ENCODE data around the gene ZYG11B.

GRCh38 chr1:52706941-52707926 lies 19.0 kb upstream of the ZYG11B start:
- TF ChIP-seq POLR2AphosphoS5 (IDR thresholded peaks at IDR 0.05; ENCODE audit: low read depth, low read length) = no peak
- TF ChIP-seq REST (IDR thresholded peaks at IDR 0.05; ENCODE audit: insufficient read depth in 1 of 2, low read depth in 2 of 2, low read length in 2 of 2) = no peak
- TF ChIP-seq TAF1 (IDR thresholded peaks at IDR 0.05; ENCODE audit: borderline replicate concordance, insufficient read depth, low read length) = no peak
- TF ChIP-seq FOXP2 (optimal IDR thresholded peaks at IDR 0.05; ENCODE audit: borderline replicate concordance, extremely low read depth, extremely low read length, insufficient read depth) = no peak
- no peak for TF ChIP-seq SIN3A (IDR thresholded peaks at IDR 0.05; ENCODE audit: borderline replicate concordance, insufficient read depth, low read length)

All from PFSK-1 (cell line).